ENCODE results near the gene MVP.
"Not testable (repeated sequence)": the region's sequence is repeated elsewhere in the genome, so short reads cannot be mapped to it uniquely, and the experiment has no call there.

MVP gene

DNA sequence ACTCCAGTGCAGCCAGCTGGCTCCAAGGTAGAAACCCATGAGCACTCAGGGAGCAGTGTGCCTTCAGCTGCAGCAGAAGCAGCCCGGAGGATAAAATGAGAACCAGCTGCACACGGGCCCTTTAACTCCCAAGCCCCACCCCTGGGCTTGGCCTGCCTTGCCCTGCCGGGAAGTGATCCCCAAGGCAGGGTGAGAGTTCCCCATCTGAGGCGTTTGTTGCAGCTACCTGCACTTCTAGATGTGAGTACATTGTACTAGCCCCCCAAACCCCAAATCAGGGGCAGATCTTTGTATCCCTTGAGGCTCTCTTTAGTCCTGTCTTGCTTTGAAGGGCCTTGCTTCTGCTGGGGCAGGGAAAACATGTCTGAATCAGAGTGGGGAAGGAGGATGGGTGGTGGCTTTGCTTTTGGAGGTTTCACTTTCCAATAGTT is at the start of gene MVP:
TSS of gene MVP (plus strand) at position 192 of the 431 bp plus-strand sequence. CDS start 10,088 bp downstream, outside the sequence.
- peak; percentile 66 for DNase-seq (ENCODE audit: low spot score)

DNA sequence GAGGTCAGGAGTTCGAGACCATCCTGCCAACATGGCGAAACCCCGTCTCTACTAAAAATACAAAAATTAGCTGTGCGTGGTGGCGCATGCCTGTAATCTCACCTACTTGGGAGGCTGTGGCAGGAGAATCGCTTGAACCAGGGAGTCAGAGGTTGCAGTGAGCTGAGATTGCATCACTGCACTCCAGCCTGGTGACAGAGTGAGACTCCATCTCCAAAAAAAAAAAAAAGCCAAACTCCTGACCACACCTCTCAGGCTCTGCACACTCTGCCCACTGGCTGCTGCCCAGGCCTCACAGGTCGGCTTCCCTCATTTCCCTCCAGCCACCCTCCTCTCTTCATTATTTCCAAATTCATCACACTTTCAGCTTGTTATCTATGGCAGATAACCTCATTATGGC is 47.9 kb upstream of the MVP start:
- DNase-seq (ENCODE audit: low spot score) = not testable (repeated sequence)

DNA sequence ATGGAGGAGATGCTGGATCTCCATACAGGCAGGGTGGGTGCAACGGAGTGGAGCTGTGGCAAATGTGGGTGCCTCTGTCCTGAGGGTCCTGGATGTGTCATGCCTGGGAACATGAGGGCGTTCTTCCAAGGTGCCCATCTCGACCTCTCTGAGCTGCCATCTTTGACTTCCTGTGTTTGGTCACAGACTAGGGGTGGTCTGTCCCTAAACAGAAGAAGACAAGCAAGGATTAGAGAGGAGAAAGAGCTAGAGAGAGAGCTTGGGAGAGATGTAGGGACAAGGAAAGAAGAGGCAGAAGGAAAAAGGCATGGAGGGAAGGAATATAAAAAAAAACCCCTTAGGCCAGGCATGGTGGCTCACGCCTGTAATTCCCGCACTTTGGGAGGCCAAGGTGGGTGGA is 45.5 kb upstream of the MVP start:
- DNase-seq (ENCODE audit: low spot score) = no peak

DNA sequence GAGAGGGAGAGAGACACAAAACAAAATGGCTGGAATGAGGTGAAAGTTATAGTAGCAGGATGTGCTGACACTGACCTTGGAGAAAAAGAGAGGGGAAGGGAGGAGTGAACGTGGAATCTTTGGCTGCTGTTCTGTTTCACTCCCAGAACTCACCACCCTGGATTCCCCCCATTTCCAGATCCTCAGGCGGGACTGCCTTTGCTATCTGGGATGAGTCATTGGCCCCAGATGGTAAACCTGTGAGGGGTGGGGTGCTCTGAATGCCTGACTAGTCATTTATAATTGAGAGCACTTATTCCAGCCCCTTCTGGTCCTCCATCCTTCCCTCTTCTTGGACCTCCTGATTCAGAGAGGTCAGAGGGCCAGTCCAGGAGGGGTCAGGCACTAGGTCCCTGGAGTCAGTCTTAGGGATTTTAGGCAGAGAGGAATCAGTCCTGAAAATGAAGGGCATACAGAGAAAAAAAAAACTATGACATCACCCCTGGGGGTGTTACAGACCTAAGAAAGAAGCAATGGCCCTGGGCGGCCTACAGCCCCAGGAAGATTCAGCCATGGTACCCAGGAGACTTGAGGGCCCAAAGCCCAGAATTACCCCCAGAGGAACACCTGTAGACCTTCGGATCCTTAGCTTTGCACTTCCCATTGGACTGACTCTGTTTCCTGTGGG is 44.4 kb upstream of the MVP start:
- no peak for DNase-seq (ENCODE audit: low spot score)

DNA sequence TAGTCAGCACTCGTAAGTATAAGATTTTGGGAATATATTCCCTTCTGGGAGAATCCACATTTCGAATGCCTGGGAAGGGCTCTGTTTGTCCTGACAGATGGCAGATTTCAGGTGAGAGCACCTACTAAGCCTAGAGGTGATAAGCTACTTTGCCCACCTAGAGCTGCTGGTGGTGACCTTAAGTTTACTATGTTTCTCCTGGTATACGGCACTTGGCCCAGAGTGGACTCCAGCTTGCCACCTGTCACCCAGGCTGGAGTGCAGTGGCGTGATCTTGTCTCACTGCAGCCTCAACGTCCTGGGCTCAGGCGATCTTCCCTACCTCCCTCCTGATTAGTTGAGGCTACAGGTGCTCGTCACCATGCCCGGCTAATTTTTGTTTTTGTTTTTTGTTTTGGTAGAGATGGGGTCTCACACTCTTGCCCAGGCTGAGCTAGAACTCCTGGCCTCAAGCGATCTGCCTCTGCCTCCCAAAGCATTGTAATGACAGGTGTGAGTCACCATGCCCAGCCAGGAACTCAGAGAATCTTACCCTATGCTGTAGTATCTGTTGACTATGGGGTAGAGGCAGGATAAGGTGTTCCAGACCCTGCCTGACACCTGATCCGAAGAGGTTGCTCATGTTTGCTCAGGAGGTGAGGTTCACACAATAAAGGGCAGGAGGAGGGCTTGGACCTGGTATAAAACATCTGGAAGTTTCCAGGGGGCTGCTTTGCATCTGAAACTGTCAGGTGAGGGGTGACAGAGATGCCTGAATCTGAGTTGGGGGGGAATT is 42.5 kb upstream of the MVP start, which contains the start of gene ZG16:
TSS of gene ZG16 (plus strand) at position 681 of the 775 bp plus-strand sequence. CDS start 1,011 bp downstream, outside the sequence.
- no peak for DNase-seq (ENCODE audit: low spot score)

DNA sequence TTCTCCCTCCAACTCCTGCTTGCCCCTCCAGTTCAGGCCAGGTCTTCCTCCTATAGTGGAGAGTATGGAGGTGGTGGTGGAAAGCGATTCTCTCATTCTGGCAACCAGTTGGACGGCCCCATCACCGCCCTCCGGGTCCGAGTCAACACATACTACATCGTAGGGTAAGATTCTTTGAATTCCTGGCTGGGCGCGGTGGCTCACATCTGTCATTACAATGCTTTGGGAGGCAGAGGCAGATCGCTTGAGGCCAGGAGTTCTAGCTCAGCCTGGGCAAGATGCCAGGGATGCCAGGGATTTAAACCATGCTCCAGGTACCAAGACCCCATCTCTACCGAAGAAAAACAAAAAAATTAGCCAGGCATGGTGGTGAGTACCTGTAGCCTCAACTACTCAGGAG is 40.8 kb upstream of the MVP start:
- no peak for DNase-seq (ENCODE audit: low spot score)

DNA sequence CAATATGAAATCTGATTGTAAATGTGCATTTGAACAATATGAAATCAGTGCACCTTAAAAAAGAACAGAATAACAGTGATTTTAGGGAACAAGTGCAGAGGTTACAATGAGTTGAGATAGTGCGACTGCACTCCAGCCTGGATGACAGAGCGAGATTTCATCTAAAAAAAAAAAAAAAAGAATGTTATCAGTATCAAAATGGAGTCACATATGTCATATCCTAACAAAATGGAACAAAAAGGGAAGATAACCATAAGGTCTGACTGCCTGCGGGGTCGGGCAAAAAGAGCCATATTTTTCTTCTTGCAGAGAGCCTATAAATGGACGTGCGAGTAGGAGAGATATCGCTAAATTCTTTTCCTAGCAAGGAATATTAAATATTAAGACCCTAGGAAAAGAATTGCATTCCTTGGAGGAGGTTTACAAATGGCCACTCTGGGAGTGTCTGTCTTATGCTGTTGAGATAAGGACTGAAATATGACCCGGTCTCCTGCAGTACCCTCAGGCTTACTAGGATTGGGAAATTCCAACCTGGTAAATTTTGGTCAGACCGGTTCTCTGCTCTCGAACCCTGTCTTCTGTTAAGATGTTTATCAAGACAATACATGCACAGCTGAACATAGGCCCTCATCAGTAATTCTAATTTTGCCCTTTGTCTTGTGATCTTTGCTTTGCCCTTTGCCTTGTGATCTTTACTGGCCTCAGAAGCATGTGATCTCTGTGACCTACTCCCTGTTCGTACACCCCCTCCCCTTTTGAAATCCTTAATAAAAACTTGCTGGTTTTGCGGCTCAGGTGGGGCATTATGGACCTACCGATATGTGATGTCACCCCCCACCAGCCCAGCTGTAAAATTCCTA is 36.9 kb upstream of the MVP start:
- DNase-seq (ENCODE audit: low spot score) = not testable (repeated sequence)

DNA sequence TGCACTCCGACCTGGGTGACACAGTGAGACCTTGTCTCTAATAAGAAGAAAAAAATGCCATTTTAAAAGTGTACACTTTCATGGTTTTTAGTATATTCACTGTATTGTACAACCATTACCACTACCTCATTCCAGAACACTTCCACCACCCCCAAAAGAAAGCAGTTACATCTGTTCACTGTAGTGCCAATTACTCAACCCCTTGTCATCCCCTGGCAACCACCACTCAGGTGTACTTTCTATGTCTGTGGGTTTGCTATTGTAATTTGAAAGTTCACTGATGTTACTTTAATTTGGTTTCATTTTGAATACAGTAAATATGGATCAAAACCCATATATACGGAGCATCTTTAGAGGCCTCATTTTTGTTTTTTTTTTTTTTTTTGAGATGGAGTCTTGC is 36.1 kb upstream of the MVP start:
- no peak for DNase-seq (ENCODE audit: low spot score)

DNA sequence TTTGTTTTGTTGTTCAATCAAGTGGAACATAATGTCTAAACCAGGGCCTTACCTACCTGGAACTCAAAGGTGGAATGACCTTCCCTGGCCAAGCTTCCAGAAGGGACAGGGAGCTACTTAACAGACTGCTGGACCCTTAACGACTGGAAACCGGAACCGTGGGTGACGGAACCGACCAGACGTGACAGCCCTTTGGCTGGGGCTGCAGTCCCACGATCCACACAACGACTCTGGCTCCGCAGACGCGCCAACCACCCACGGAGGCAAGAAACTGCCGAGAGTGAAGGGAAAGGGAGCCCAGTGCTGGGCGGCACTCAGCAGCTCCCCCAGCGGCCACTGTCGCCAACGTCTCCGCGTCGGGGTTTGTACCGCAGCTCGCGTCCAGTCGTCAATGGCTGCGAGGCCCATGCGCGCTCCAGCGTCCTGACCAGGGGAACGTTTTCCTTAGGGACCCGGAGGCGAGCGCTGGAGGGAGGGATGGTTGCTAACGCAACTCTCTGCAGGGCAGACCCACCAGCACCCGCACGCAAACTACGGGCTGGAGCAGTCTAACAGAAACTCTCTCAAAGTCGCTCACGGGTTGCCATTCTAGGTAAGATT is 35.3 kb upstream of the MVP start:
- peak; percentile 62 for DNase-seq (ENCODE audit: low spot score)

DNA sequence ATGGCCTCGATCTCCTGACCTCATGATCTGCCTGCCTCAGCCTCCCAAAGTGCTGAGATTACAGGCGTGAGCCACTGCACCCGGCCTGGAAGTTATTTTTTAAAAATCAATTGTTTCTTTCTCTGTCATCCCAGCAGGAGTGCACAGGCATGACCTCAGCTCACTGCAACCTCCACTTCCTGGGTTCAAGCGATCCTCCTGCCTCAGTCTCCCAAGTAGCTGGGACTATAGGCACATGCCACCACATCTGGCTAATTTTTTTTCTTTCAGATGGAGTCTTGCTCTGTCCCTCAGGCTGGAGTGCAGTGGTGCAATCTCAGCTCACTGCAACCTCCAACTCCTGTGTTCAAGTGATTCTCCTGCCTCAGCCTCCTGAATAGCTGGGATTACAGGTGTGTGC is 33.1 kb upstream of the MVP start:
- DNase-seq (ENCODE audit: low spot score) = not testable (repeated sequence)

DNA sequence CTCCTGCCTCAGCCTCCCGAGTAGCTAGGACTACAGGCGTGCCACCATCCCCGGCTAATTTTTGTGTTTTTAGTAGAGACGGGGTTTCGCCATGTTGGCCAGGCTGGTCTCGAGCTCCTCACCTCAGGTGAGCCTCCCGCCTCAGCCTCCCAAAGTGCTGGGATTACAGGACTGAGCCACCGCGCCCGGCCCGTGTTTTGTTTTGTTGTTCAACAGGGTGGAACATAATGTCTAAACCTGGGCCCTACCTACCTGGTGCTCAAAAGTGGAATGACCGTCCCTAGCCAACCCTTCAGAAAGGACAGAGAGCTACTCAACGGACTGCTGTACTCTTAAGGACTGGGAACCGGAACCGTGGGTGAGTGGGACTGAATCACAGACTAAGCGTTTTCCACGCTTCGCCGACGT is 30.5 kb upstream of the MVP start:
- DNase-seq (ENCODE audit: low spot score) = no peak

DNA sequence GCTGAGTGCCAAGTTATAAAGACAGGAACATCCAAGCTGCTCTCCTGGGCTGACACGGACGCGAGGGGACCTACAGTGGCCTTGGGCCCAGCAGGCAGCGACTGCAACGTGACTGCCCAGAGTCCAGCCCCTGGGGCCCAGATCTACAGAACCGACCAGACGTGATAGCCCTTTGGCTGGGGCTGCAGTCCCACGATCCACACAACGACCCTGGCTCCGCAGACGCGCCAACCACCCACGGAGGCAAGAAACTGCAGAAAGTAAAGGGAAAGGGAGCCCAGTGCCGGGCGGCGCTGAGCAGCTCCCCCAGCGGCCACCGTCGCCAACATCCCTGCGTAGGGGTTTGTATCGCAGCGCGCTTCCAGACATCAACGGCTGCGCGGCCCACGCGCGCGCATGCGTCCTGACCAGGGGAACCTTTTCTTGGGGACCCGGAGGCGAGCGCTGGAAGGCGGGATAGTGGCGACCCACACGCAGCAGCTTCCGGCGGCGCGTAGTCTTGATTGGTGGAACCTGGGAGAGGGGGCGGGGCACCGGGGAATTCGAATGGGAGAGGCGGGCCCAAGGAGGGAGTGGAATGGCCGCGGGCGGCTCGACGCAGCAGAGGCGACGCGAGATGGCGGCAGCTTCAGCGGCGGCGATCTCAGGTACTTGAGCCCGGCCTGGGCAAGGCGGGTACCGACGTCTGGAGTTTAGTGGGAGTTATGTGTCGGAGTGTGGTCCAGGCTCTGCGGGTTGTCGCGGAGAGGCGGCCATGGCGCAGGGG is 29.9 kb upstream of the MVP start, which contains the start of gene KIF22:
TSS of gene KIF22 (plus strand) at position 569 of the 766 bp plus-strand sequence. CDS start at position 578, 9 bp downstream.
- peak; percentile 99 for DNase-seq (ENCODE audit: low spot score)

DNA sequence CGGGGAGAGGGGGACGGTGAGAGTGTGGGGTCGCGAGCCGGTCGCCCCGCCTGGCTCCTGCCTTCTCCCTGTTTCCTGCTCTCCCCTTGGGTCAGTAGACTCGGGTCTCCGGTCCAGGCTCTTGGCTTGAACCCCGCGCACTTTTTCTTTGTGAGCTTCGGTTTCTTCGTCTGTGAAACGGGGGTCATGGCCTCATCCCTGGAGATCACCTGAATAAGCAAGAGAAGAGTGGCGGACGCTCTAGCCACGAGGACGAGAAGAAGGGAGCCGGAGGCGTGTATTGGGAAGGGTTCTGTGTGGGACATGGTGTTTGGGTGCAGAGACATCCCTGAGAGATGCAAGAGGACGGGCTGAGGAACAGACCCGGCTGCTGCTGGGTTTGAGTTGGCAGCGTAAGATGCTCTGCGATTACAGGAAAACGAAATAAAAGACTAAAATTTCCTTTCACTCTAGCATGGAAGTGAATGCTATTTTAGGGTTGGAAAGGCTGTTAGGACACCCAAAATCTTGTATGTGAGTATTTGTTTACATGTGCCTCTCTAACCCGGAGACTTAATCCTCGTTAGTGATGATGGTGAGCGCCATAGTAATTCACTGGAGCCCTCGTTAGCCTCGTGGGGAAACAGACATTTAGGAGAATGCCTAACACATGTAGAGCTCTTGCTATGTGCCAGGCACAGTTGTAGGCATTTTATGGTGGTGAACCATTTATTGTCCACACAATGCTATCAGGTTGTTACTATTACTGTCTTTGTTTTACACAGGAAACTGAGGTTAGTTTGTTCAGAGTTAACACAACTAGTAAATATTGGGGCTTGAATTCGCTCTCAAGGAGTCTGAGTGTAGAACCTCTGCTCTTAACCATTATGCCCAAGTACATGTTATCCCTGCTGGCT is 29.1 kb upstream of the MVP start:
- DNase-seq (ENCODE audit: low spot score) = peak; percentile 21

DNA sequence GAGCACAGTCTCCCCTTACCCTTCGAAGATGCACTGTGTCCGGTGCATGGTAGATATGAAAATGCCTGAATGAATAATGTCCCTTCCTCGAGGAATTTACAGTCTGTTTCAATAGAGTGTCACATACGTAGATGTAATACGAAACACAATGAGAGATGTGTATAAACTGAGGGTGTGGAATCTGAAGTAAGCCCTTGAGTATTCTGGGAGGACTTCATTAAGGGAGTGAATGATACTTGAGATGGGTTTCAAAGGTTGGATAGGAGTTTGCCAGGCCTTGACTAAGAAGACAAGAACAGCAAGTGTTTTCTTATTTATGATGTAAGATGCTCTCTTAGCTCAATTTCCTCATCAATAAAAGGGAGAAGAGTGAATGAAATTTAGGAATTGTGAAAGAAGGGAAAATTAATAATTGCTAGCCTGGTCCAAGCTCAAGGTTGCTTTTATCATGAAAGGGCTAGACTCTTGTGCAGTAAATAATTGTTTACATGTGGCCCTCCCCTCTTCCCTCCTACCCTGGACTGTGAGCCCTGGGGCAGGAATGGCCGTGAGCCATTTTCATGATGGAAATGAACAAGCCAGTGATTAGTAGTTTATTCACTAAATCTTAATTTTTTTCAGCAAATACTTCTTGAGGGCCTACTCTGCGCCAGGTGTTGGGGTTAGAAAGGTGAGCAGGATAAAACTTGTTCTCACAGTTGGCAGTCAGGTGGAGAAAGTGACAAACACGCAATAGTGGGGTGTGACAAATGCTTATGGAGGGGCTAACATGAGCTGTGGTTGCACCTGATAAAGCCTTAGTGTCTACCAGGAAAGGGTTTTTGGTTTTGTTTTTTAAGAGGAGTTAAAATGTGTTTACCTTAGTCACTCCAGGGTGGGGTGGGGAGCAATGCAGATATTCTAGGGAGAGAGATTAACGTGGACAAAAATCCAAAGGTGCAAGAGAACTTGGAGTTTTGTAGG is 28.1 kb upstream of the MVP start:
- peak; percentile 39 for DNase-seq (ENCODE audit: low spot score)

DNA sequence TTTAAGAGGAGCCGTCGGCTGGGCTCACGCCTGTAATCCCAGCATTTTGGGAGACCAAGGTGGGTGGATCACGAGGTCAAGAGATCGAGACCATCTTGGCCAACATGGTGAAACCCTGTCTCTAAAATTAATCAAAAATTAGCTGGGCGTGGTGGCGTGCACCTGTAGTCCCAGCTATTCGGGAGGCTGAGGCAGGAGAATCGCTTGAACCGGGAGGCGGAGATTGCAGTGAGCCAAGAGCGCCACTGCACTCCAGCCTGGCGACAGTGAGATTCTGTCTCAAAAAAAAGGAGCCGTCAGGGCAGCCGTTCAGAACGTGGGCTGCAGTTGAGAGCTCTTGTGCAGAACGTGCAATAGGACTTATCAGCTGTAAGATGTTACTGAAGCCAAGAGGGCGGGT is 27.1 kb upstream of the MVP start:
- not testable (repeated sequence) for DNase-seq (ENCODE audit: low spot score)

DNA sequence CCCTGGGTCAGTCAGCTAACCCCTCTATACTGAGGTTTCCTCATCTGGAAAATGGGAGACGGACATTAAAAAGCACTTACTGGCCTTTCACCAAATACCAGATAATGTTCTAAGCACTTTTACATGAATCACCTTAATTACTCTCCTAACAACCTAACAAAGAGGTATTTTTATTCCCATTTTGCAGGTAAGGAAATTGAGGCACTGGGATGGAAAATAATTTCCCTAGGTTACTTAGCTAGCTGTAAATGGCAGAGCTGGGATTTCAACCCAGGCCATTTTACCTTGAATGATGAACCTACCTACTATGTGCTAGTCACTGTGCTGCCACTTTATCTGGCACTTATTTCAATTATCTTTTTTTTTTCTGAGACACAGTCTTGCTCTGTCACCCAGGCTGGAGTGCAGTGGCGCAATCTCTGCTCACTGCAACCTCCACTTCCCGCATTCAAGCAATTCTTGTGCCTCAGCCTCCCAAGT is 26.0 kb upstream of the MVP start:
- DNase-seq (ENCODE audit: low spot score) = no peak

DNA sequence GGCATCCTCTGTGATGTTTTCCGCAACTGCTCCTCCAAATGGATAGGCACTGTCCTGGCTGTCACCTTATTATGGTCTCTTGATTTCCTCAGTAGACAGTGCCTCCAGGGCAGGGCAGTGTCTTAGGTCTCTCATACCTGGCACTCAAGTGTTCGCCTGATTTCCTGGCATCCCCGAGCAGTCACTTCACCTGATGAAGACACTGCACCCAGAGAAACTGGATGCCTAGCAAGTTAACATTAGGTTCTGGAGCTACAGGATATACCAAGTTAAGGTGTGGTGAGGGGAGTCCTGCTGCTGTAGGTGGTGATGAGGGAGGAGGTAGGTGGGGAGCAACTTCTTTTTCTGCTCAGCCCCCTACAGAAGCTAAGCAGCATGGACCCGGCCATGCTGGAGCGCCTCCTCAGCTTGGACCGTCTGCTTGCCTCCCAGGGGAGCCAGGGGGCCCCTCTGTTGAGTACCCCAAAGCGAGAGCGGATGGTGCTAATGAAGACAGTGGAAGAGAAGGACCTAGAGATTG is 17.8 kb upstream of the MVP start:
- no peak for DNase-seq (ENCODE audit: low spot score)

DNA sequence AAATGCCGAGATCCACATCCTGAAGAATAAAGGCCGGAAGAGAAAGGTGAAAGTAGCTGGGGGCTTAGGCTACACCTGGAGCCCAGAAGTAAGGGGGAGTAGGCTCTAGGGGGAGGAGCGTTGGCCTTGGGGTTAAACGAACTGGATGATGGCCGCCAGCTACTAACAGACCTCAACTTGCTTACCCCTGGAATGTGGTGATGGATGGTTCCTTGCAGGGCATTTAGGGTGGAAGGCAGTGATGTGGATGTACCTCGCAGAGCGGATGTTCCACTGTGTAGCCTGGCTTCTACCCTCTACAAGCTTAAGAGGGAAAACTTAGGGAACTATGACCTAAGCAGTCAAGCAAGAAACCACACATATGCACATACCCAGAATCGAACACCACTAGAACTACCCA is 16.2 kb upstream of the MVP start:
- no peak for DNase-seq (ENCODE audit: low spot score)

Measured in hematopoietic multipotent progenitor cell treated with erythropoietin and hydrocortisone succinate and interleukin-3 and kit ligand, for 17 days (in vitro differentiated cells).